Measurements from ENCODE around the gene TYW1B. TPM values are rescaled to one million over a fixed set of nuclear protein-coding genes. Genes with fewer than 3 reads are reported as not detected.
"Not testable (repeated sequence)": the region's sequence is repeated elsewhere in the genome, so short reads cannot be mapped to it uniquely, and the experiment has no call there.

Gene TYW1B
- total RNA-seq, 4 donors from 2014 or later = 1.4 to 5.5 (median 3.0) TPM

DNA sequence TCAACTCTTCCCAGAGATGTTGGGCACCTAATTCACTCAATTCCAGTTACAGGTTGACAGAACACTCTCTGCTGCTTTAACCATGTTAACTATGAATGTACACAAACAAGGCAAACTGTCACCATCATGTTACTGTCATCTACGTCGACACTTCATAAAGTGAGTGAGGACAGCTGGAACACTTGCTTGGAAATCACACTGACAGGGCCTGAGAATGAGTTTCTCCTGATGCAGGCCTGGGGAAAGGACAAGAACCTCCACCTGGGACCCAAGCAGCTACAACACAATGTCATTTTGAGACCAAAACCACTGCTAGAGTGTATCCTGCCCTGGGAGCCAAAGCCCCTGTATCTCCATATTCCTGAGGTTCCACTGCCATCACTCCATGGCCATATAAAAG lies 98.9 kb downstream of the TYW1B start:
- not testable (repeated sequence) for H3K27me3 ChIP-seq; H3K9me3 ChIP-seq; H3K36me3 ChIP-seq; H3K4me3 ChIP-seq; DNase-seq (ENCODE audit: low spot score in 2 of 2); H3K27ac ChIP-seq; H3K4me1 ChIP-seq
- 100% methylated on average over 2 of the region's 2 CpGs for WGBS

DNA sequence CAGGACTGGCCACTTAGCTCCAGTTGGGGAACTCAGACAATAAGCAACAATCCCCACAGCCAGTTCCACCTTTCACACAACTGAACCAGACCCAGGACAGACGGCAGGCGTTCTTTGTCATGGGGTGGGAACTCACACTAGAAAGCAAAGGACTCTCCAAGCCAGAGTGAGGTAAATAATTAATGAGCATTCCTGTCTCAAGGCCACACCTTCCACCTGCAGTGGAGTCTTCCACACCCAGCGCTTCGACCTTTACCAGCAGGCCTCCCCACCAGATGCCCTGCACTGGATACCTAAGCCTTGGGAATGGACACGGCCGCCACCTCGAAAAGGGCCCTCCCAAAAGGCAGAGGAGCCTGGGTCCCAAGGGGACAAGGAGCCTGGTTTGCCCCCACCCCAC lies 105.3 kb downstream of the TYW1B start:
- H3K36me3 ChIP-seq; H3K9me3 ChIP-seq; H3K27ac ChIP-seq; H3K4me3 ChIP-seq; H3K4me1 ChIP-seq; H3K27me3 ChIP-seq; DNase-seq (ENCODE audit: low spot score in 2 of 2): not testable (repeated sequence)
- 89% methylated on average over 7 of the region's 7 CpGs for WGBS

DNA sequence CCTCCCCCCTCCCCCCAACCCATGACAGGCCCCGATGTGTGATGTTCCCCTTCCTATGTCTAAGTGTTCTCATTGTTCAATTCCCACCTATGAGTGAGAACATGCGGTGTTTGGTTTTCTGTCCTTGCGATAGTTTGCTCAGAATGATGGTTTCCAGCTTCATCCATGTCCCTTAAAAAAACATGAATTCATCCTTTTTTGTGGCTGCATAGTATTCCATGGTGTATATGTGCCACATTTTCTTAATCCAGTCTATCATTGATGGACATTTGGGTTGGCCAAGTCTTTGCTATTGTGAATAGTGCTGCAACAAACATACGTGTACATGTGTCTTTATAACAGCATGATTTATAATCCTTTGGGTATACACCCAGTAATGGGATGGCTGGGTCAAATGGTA lies 107.1 kb downstream of the TYW1B start:
- not testable (repeated sequence) for H3K27ac ChIP-seq; H3K9me3 ChIP-seq; H3K36me3 ChIP-seq; H3K27me3 ChIP-seq; H3K4me3 ChIP-seq; DNase-seq (ENCODE audit: low spot score in 2 of 2); H3K4me1 ChIP-seq
- 96% methylated on average over 4 of the region's 4 CpGs for WGBS

DNA sequence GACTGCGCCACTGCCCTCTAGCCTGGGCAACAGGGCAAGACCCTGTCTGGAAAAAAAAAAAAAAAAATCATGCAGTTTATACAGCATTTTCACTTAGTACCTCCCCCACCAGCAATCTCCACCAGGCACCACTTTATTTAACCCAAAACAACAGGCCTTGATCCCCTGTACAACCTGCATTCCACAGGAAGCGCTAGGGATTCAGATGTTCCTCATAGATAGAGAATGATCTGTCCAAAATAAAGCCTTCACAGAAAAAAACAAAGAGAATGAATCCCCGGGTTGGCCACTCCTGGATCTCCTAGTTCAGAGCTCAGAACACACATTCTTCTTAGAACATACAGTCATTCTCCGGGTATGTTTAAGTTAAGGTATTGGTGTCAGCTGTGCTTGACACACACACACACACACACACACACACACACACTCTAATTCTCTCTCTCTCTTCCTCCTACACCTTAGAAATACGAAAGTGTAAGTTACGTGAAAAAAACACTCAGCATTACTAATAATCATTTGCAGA lies 110.7 kb downstream of the TYW1B start:
- H3K27me3 ChIP-seq; H3K4me3 ChIP-seq; H3K27ac ChIP-seq; H3K4me1 ChIP-seq; DNase-seq (ENCODE audit: low spot score in 2 of 2); H3K9me3 ChIP-seq; H3K36me3 ChIP-seq: not testable (repeated sequence)
- 89% methylated on average over 6 of the region's 6 CpGs for WGBS

DNA sequence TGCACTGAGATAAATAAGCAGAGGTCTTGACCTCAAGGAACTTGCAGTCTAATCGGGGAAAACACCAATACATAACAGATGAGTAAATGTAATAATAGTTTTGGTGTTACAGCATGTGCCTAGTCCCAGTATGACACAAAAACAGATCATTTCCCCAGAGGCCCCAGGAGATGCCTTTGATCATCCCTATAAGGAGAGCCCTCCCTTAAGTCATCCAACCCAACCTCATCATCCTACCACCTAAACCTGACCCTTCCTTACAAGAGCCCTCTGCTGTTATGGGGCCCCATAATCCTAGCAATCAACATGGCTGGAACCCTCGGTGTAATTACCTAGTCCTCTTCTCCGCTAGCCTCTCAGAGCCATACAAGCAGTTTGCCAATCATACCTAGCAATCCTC lies 116.1 kb downstream of the TYW1B start:
- H3K36me3 ChIP-seq; H3K4me3 ChIP-seq; H3K27ac ChIP-seq; H3K9me3 ChIP-seq; DNase-seq (ENCODE audit: low spot score in 2 of 2); H3K27me3 ChIP-seq; H3K4me1 ChIP-seq: not testable (repeated sequence)
- 95% methylated on average over 3 of the region's 3 CpGs for WGBS

DNA sequence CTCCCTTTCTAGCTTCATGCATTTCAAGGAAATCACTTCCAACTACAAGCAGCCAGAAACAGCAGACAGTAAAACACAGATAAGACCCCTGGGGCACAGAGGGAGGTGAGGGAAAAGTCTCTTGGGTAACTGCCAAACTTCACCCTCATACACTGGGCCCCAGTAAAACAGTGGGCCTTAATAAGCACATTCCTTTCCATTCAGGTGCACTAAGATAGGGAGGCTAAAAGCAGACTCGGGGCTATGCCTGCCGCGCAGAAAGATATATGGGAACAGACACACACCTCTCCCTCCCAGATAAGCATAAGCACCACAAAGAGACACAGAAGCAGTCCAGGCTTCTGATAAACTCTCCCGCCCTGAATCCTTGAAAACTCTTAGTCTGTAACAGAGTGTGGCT lies 117.0 kb downstream of the TYW1B start:
- no peaks in the 10 kb centered on the region for H3K4me1 ChIP-seq
- no peaks in the 10 kb centered on the region for H3K9me3 ChIP-seq
- TF ChIP-seq EP300 (IDR thresholded peaks at IDR 0.05) (no peak), POLR2AphosphoS5 (IDR thresholded peaks at IDR 0.05) (no peak), POLR2A (IDR thresholded peaks at IDR 0.05) (no peak)
- TF ChIP-seq, protein P1, sequence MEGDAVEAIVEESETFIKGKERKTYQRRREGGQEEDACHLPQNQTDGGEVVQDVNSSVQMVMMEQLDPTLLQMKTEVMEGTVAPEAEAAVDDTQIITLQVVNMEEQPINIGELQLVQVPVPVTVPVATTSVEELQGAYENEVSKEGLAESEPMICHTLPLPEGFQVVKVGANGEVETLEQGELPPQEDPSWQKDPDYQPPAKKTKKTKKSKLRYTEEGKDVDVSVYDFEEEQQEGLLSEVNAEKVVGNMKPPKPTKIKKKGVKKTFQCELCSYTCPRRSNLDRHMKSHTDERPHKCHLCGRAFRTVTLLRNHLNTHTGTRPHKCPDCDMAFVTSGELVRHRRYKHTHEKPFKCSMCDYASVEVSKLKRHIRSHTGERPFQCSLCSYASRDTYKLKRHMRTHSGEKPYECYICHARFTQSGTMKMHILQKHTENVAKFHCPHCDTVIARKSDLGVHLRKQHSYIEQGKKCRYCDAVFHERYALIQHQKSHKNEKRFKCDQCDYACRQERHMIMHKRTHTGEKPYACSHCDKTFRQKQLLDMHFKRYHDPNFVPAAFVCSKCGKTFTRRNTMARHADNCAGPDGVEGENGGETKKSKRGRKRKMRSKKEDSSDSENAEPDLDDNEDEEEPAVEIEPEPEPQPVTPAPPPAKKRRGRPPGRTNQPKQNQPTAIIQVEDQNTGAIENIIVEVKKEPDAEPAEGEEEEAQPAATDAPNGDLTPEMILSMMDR (IDR thresholded peaks at IDR 0.05) = no peak
- DNase-seq (ENCODE audit: low spot score in 2 of 2) = no peak
- 85% methylated on average over 4 of the region's 4 CpGs for WGBS
- H3K27me3 ChIP-seq = no peaks in the 10 kb centered on the region
- no peak overlapping the region for H3K27ac ChIP-seq
- no peak overlapping the region for H3K4me3 ChIP-seq
- H3K36me3 ChIP-seq = peaks cover 7% of the 10 kb centered on the region

DNA sequence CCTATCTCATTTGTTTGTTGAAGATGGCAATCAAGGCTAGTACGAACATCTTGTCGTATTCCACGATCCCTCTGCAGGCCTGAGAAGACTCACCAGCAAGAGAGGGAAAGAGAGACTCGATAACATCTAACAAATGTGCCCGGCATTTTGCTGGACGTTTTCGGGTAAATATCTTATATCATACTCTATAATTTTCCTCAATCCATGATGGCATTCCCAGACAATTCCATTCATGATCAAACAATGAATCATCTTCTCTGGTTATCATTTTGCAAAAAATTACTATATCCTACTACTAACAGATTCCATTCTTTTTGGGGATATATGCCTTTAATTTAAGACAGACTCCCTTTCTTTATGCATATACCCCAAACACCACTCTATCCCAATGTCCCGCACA lies 118.1 kb downstream of the TYW1B start:
- no peaks in the 10 kb centered on the region for H3K27me3 ChIP-seq
- 93% methylated on average over 8 of the region's 8 CpGs for WGBS
- H3K36me3 ChIP-seq = peaks cover 7% of the 10 kb centered on the region
- H3K27ac ChIP-seq = no peak overlapping the region
- H3K9me3 ChIP-seq = no peaks in the 10 kb centered on the region
- no peak for DNase-seq (ENCODE audit: low spot score in 2 of 2)
- H3K4me1 ChIP-seq = no peaks in the 10 kb centered on the region
- no peak for TF ChIP-seq POLR2A (IDR thresholded peaks at IDR 0.05)
- no peak overlapping the region for H3K4me3 ChIP-seq

DNA sequence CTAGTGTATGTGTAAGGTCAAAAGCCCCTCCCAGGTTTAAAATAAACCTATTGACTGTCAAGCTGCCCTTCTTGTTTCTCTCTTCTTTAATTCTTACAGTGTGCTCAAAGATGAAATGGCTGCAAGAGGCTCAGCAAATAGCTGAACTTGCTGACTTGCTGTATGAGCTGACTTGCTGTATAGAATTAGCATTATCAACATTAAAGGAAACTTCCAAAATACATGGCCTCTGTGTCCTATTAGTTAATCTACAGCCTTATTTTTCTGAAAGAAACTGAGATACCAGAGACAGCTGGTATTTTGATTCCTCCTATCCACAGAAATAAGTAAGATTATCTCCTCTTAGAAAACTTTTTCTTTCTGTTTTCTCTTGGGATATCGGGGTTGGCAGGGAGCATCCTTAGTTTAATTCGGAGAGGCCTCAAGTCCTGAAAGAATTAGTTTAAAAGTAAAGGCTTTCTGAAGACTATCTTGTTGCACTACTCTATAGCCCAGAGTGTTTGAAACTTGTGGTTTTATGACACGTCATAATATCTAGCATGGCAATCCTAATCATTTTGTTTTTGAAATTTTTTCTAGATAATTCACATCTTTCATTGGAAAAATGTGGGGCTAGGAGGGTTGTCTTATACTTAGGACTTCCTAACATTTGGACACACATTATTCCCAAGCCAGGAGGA lies 119.5 kb downstream of the TYW1B start:
- not testable (repeated sequence) for H3K4me1 ChIP-seq; DNase-seq (ENCODE audit: low spot score in 2 of 2); H3K27ac ChIP-seq; H3K27me3 ChIP-seq; H3K36me3 ChIP-seq; H3K9me3 ChIP-seq; H3K4me3 ChIP-seq
- WGBS = 55% methylated on average over 3 of the region's 3 CpGs

DNA sequence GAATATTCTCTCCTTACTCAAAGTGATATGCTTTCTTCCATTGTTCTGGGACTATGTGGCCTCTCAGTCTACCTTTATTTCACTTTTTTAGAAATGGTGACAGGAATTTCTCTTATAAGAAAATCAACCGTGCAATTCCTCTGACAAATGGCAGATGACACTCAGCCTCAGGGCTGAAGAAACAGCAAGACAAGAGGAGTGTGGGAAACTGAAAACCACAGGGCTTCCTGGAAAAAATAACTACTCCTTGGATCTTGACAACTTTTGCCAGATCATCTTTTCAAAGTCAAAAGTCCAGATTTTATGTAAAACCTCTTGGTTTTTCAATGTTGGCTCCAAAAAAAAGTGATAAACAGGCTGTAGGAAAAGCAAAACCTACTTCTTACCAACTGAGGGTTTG lies 121.5 kb downstream of the TYW1B start:
- Histone ChIP-seq H3K9me3 (no peaks in the 10 kb centered on the region), H3K36me3 (peaks cover 3% of the 10 kb centered on the region), H3K4me3 (no peak overlapping the region), H3K4me1 (no peaks in the 10 kb centered on the region), H3K27me3 (no peaks in the 10 kb centered on the region), H3K27ac (no peak overlapping the region)
- DNase-seq (ENCODE audit: low spot score in 2 of 2) = no peak
- WGBS = 55% methylated on average over 1 of the region's 1 CpG
- TF ChIP-seq, protein P1 (IDR thresholded peaks at IDR 0.05) = no peak
- no peak for TF ChIP-seq EP300 (IDR thresholded peaks at IDR 0.05)
- TF ChIP-seq POLR2AphosphoS5 (IDR thresholded peaks at IDR 0.05) = no peak
- no peak for TF ChIP-seq POLR2A (IDR thresholded peaks at IDR 0.05)

DNA sequence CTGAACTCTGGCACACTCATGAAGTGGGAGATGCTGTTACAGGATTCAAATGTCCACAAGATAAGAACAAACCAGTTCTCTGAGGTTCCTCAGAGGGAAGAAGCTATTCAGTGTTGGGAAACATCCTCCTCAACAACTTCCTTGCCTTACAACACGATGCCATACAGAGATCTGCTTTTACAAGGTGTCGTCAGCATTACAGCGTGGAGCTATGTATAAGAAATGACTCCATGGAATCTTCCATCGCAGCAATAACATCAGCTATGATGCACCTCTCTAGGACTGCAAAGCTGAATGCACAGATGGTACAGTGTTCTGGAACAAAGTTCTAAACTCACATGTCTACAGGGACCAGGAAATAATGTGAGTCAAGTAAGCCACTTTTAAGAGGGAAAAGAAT lies 122.3 kb downstream of the TYW1B start:
- not testable (repeated sequence) for H3K4me1 ChIP-seq; H3K27ac ChIP-seq; DNase-seq (ENCODE audit: low spot score in 2 of 2); H3K4me3 ChIP-seq; H3K9me3 ChIP-seq; H3K36me3 ChIP-seq; H3K27me3 ChIP-seq
- WGBS = 100% methylated on average over 3 of the region's 4 CpGs

Measured in suprapubic skin (tissue), 4 donors.